ENCODE measurements around the gene TMX4. TPM values are rescaled to one million over a fixed set of nuclear protein-coding genes. Genes with fewer than 3 reads are reported as not detected.

The TMX4 gene
- total and polyA plus RNA-seq, 11 donors = 35.1 to 279 (median 103) TPM

DNA sequence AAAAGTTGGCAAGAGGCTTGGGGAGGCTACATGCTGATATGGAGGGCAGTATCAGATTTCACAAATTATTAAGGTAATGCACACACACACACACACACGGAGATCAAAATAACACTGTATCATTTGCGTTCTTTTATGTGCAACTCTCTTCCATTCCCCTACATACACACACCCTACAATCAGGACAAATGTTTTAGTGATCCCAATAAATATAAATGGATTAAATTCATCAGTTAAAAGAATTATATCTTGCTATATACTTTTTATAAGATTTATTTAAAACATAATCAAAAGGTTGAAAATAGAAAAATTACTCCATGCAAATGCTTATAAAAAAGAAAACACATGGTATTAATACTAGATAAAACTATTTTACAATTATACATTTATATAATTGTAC lies 25.9 kb downstream of the TMX4 start:
- Histone ChIP-seq H3K4me1 (no peaks in the 10 kb centered on the region), H3K27ac (no peak overlapping the region), H3K36me3 (peaks cover 0 to 97% (median 71%) of the 10 kb centered on the region in 9 donors), H3K27me3 (no peaks in the 10 kb centered on the region), H3K4me3 (no peak overlapping the region), H3K9me3 (peaks cover 0 to 17% (median 7%) of the 10 kb centered on the region in 12 donors)
- 93 to 99% (median 98%) methylated on average over 2 of the region's 2 CpGs for WGBS, 4 donors
- no peak for ATAC-seq
- intact Hi-C loops (cut with DNase I) = no loop called here
- TF ChIP-seq, protein P1, sequence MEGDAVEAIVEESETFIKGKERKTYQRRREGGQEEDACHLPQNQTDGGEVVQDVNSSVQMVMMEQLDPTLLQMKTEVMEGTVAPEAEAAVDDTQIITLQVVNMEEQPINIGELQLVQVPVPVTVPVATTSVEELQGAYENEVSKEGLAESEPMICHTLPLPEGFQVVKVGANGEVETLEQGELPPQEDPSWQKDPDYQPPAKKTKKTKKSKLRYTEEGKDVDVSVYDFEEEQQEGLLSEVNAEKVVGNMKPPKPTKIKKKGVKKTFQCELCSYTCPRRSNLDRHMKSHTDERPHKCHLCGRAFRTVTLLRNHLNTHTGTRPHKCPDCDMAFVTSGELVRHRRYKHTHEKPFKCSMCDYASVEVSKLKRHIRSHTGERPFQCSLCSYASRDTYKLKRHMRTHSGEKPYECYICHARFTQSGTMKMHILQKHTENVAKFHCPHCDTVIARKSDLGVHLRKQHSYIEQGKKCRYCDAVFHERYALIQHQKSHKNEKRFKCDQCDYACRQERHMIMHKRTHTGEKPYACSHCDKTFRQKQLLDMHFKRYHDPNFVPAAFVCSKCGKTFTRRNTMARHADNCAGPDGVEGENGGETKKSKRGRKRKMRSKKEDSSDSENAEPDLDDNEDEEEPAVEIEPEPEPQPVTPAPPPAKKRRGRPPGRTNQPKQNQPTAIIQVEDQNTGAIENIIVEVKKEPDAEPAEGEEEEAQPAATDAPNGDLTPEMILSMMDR (IDR thresholded peaks at IDR 0.05) = no peak
- TF ChIP-seq POLR2A (IDR thresholded peaks at IDR 0.05) = no peak
- no peak for DNase-seq

GRCh38 chr20:7993238-7993637 lies 26.3 kb downstream of the TMX4 start:
- Histone ChIP-seq H3K36me3 (peaks cover 0 to 97% (median 67%) of the 10 kb centered on the region in 9 donors), H3K9me3 (peaks cover 0 to 17% (median 7%) of the 10 kb centered on the region in 12 donors), H3K27me3 (no peaks in the 10 kb centered on the region), H3K4me1 (no peaks in the 10 kb centered on the region), H3K4me3 (no peak overlapping the region), H3K27ac (no peak overlapping the region)
- DNase-seq (no peak), ATAC-seq (no peak)
- intact Hi-C loops (cut with DNase I) = no loop called here
- TF ChIP-seq, protein P1 (IDR thresholded peaks at IDR 0.05) = no peak
- TF ChIP-seq POLR2A (IDR thresholded peaks at IDR 0.05) = no peak
- WGBS, 4 donors = 92 to 100% (median 95%) methylated on average over 2 of the region's 2 CpGs

DNA sequence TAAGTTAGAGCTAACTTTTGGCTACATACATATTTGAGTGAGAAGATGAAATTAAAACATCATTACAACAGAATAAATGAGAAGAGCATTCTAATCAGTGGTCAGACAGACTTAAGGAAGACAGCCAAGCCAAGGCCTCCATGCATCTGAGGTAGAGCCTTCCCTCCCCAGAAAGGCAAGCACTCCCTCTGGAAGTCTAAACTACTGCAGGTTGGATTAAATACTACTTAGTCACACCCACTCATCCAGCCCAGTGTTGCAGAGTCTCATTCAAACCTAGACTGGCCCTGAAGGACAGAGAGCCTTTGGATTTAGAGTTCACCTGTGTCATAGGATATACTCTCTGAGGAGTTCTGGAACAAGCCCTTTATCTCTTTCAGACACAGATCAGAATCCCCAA lies 29.2 kb downstream of the TMX4 start:
- peaks cover 0 to 92% (median 53%) of the 10 kb centered on the region in 9 donors for H3K36me3 ChIP-seq
- intact Hi-C loops (cut with DNase I) = no loop called here
- no peak for TF ChIP-seq POLR2A (IDR thresholded peaks at IDR 0.05)
- TF ChIP-seq, protein P1 (IDR thresholded peaks at IDR 0.05) = no peak
- no peaks in the 10 kb centered on the region for H3K27me3 ChIP-seq
- no peak for DNase-seq
- peaks cover 0 to 17% (median 7%) of the 10 kb centered on the region in 12 donors for H3K9me3 ChIP-seq
- no peak overlapping the region for H3K4me3 ChIP-seq
- ATAC-seq = no peak
- no peak overlapping the region for H3K27ac ChIP-seq
- no peaks in the 10 kb centered on the region for H3K4me1 ChIP-seq

DNA sequence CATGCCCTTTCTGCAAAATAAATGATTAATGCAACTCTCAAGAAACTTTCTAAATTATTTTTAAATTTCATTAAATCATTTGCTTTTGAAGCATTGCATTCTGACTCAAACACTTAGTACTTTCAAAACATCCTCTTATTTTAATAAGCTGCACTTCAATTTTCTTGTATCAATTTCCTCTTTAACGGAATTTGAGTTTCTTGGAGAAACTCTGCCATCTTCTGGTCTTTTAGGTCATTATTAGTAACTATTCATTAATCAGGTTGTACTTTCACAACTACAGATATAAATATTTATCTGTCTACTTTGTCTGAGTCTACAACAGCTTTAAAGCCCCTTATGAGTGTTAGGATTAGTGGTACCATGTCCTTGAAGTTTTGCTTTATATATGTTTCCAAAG lies 30.2 kb downstream of the TMX4 start:
- ATAC-seq (no peak), DNase-seq (no peak)
- 68 to 76% (median 74%) methylated on average over 1 of the region's 1 CpG for WGBS, 4 donors
- H3K9me3 ChIP-seq = peaks cover 0 to 13% (median 6%) of the 10 kb centered on the region in 12 donors
- H3K27ac ChIP-seq = no peak overlapping the region
- no peak overlapping the region for H3K4me3 ChIP-seq
- intact Hi-C loops (cut with DNase I) = no loop called here
- TF ChIP-seq, protein P1 (IDR thresholded peaks at IDR 0.05) = peak in 4 of 12 donors; percentile 11 to 28 (median 13)
- TF ChIP-seq POLR2A (IDR thresholded peaks at IDR 0.05) = no peak
- H3K4me1 ChIP-seq = peaks cover 0 to 1% (median 0%) of the 10 kb centered on the region in 12 donors
- peaks cover 0 to 92% (median 43%) of the 10 kb centered on the region in 9 donors for H3K36me3 ChIP-seq
- no peaks in the 10 kb centered on the region for H3K27me3 ChIP-seq
